Neural cell (in vitro differentiated cells): Measurements from ENCODE around the gene GNPTG. TPM values are rescaled to one million over a fixed set of nuclear protein-coding genes. Genes with fewer than 3 reads are reported as not detected.
A peak's percentile ranks its signal among the peaks of the same experiment; 100 is the strongest.

Experiments used
- H2AFZ ChIP-seq: fragments of 200-600, 300-800 bp; sonication (generic), shearing (Covaris generic); 2 replicates; pipeline ENCODE4 v1.6.0; 2014; ENCODE audit warnings: low read depth, mild to moderate bottlenecking, antibody characterized with exemption, low read length, moderate library complexity
- H3F3A ChIP-seq: fragments of 200-600 bp; shearing (Covaris generic); 2 replicates; pipeline ENCODE4 v1.6.1; 2016; ENCODE audit warnings: mild to moderate bottlenecking, moderate library complexity, mixed read lengths, antibody characterized with exemption, low read length; ENCODE audit not compliant: insufficient read depth, poor library complexity, severe bottlenecking
- H3K27ac ChIP-seq: fragments of 200-600, 300-800 bp; sonication (generic), shearing (Covaris generic); 2 replicates; pipeline ENCODE4 v1.5.1; 2014; ENCODE audit warnings: mild to moderate bottlenecking, low read length, moderate library complexity
- H3K27me3 ChIP-seq: fragments of 300-800, 200-600 bp; sonication (generic), shearing (Covaris generic); 2 replicates; pipeline ENCODE4 v1.6.0; 2014; ENCODE audit warnings: mild to moderate bottlenecking, low read depth, low read length, moderate library complexity; ENCODE audit not compliant: insufficient read depth
- H3K36me3 ChIP-seq: fragments of 300-800, 200-600 bp; sonication (generic), shearing (Covaris generic); 2 replicates; pipeline ENCODE4 v1.5.1; 2014; ENCODE audit warnings: mild to moderate bottlenecking, antibody characterized with exemption, low read length, moderate library complexity; ENCODE audit not compliant: insufficient read depth
- H3K4me2 ChIP-seq: fragments of 300-800, 200-600 bp; sonication (generic), shearing (Covaris generic); 2 replicates; pipeline ENCODE4 v1.6.0; 2014; ENCODE audit warnings: mild to moderate bottlenecking, low read length
- H3K4me3 ChIP-seq: fragments of 300-800, 200-600 bp; sonication (generic), shearing (Covaris generic); 2 replicates; pipeline ENCODE4 v1.5.1; 2014; ENCODE audit warnings: mild to moderate bottlenecking, low read length, moderate library complexity
- H3K79me2 ChIP-seq: fragments of 200-600 bp; shearing (Covaris generic); replicated peaks from 2 replicates; pipeline ENCODE4 v1.6.0; 2014; ENCODE audit warnings: mild to moderate bottlenecking, low read length, moderate library complexity; ENCODE audit not compliant: insufficient read depth
- H3K9ac ChIP-seq: fragments of 300-800, 200-600 bp; sonication (generic), shearing (Covaris generic); 2 replicates; pipeline ENCODE4 v1.6.1; 2016; ENCODE audit warnings: mild to moderate bottlenecking, low read length, mixed read lengths
- H3K9me2 ChIP-seq: fragments of 200-600 bp; shearing (Covaris generic); 2 replicates; pipeline ENCODE4 v1.6.1; 2016; ENCODE audit warnings: mild to moderate bottlenecking, low read length, mixed read lengths; ENCODE audit not compliant: insufficient read depth
- H3K9me3 ChIP-seq: fragments of 200-600, 300-800 bp; sonication (generic), shearing (Covaris generic); 2 replicates; pipeline ENCODE4 v1.6.1; 2016; ENCODE audit warnings: mild to moderate bottlenecking, mixed run types, low read length, moderate library complexity, mixed read lengths
- H4K20me1 ChIP-seq: fragments of 200-600 bp; shearing (Covaris generic); 2 replicates; pipeline ENCODE4 v1.6.1; 2016; ENCODE audit warnings: mild to moderate bottlenecking, mixed run types; ENCODE audit not compliant: insufficient read depth
- EP300 ChIP-seq: fragments of 450-650 bp; conservative IDR thresholded peaks from 2 replicates; pipeline ENCODE4 v1.6.1; 2014; ENCODE audit warnings: antibody characterized with exemption, mild to moderate bottlenecking, moderate library complexity; ENCODE audit not compliant: poor library complexity, severe bottlenecking
- EZH2 ChIP-seq: fragments of 200-600, 300-800 bp; shearing (Covaris generic), sonication (generic); IDR thresholded peaks from 2 replicates; pipeline ENCODE4 v1.6.1; 2014; ENCODE audit warnings: antibody characterized with exemption, low read length, borderline replicate concordance, mild to moderate bottlenecking; ENCODE audit not compliant: insufficient read depth, poor library complexity, severe bottlenecking
- MXI1 ChIP-seq: fragments of 450-650 bp; conservative IDR thresholded peaks from 2 replicates; pipeline ENCODE4 v1.6.1; 2014; ENCODE audit warnings: antibody characterized with exemption, mild to moderate bottlenecking; ENCODE audit not compliant: poor library complexity, severe bottlenecking
- POLR2AphosphoS5 ChIP-seq: IDR thresholded peaks from 2 replicates; pipeline ENCODE4 v1.6.1; 2012
- RAD21 ChIP-seq: fragments of 450-650 bp; conservative IDR thresholded peaks from 2 replicates; pipeline ENCODE4 v1.6.1; 2014; ENCODE audit warnings: antibody characterized with exemption, mild to moderate bottlenecking, moderate library complexity
- SMC3 ChIP-seq: fragments of 450-650 bp; conservative IDR thresholded peaks from 2 replicates; pipeline ENCODE4 v1.6.1; 2014; ENCODE audit warnings: antibody characterized with exemption, mild to moderate bottlenecking, moderate library complexity; ENCODE audit not compliant: poor library complexity
- TAF1 ChIP-seq: IDR thresholded peaks from 2 replicates; pipeline ENCODE4 v1.6.1; 2012; ENCODE audit warnings: low read depth
- polyA plus RNA-seq: library from polyadenylated mRNA; depleted of rRNA; stranded (reverse); fragments of >200 nt; gene quantifications from 2 replicates; pipeline ENCODE4 v1.2.3, GENCODE V29; 2014
- TF ChIP-seq, protein P1 (sequence below): IDR thresholded peaks from 2 replicates; pipeline ENCODE4 v1.6.1; 2012; ENCODE audit warnings: borderline replicate concordance
- TF ChIP-seq, protein P2 (sequence below): fragments of 450-650 bp; IDR thresholded peaks from 2 replicates; pipeline ENCODE4 v1.5.1; 2014; ENCODE audit warnings: antibody characterized with exemption, mild to moderate bottlenecking, moderate library complexity; ENCODE audit not compliant: poor library complexity, severe bottlenecking

GNPTG gene
- polyA plus RNA-seq, 1 donor from 2014 or later, result 90.5 TPM

DNA sequence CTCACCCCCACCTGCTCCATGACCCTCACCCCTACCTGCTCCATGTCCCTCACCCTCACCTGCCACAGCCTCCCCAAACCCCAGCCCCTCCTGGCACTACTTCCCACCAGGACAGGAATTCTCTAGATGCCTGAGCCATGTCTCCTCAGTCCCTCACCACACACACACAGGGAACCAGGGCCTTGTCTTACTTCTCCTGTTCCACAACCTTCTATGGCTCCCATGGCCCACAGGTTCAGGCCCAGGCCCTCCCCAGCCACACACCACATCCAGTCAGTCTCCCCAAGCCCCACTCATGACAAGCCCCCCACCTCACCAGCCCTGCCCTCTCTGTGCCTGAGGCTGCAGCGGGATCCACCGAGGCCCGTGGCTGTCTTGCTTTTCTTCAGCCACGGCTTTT is 45.4 kb upstream of the GNPTG start:
- H2AFZ ChIP-seq, result no peak overlapping the region
- TF ChIP-seq, protein P1, sequence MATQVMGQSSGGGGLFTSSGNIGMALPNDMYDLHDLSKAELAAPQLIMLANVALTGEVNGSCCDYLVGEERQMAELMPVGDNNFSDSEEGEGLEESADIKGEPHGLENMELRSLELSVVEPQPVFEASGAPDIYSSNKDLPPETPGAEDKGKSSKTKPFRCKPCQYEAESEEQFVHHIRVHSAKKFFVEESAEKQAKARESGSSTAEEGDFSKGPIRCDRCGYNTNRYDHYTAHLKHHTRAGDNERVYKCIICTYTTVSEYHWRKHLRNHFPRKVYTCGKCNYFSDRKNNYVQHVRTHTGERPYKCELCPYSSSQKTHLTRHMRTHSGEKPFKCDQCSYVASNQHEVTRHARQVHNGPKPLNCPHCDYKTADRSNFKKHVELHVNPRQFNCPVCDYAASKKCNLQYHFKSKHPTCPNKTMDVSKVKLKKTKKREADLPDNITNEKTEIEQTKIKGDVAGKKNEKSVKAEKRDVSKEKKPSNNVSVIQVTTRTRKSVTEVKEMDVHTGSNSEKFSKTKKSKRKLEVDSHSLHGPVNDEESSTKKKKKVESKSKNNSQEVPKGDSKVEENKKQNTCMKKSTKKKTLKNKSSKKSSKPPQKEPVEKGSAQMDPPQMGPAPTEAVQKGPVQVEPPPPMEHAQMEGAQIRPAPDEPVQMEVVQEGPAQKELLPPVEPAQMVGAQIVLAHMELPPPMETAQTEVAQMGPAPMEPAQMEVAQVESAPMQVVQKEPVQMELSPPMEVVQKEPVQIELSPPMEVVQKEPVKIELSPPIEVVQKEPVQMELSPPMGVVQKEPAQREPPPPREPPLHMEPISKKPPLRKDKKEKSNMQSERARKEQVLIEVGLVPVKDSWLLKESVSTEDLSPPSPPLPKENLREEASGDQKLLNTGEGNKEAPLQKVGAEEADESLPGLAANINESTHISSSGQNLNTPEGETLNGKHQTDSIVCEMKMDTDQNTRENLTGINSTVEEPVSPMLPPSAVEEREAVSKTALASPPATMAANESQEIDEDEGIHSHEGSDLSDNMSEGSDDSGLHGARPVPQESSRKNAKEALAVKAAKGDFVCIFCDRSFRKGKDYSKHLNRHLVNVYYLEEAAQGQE, result no peak
- TF ChIP-seq EZH2, result no peak
- no peak for TF ChIP-seq EP300
- TF ChIP-seq TAF1, result no peak
- no peak for TF ChIP-seq RAD21
- TF ChIP-seq SMC3, result no peak
- no peak for TF ChIP-seq POLR2AphosphoS5
- no peak for TF ChIP-seq MXI1
- TF ChIP-seq, protein P2, sequence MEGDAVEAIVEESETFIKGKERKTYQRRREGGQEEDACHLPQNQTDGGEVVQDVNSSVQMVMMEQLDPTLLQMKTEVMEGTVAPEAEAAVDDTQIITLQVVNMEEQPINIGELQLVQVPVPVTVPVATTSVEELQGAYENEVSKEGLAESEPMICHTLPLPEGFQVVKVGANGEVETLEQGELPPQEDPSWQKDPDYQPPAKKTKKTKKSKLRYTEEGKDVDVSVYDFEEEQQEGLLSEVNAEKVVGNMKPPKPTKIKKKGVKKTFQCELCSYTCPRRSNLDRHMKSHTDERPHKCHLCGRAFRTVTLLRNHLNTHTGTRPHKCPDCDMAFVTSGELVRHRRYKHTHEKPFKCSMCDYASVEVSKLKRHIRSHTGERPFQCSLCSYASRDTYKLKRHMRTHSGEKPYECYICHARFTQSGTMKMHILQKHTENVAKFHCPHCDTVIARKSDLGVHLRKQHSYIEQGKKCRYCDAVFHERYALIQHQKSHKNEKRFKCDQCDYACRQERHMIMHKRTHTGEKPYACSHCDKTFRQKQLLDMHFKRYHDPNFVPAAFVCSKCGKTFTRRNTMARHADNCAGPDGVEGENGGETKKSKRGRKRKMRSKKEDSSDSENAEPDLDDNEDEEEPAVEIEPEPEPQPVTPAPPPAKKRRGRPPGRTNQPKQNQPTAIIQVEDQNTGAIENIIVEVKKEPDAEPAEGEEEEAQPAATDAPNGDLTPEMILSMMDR, result no peak
- no peak overlapping the region for H3K27ac ChIP-seq
- peaks cover 15% of the 10 kb centered on the region for H3K79me2 ChIP-seq
- no peaks in the 10 kb centered on the region for H3K9me2 ChIP-seq
- H3K4me3 ChIP-seq, result no peak overlapping the region
- H3K36me3 ChIP-seq, result no peaks in the 10 kb centered on the region
- peaks cover 13% of the 10 kb centered on the region for H4K20me1 ChIP-seq
- no peaks in the 10 kb centered on the region for H3K9me3 ChIP-seq
- no peak overlapping the region for H3K9ac ChIP-seq
- no peaks in the 10 kb centered on the region for H3F3A ChIP-seq
- H3K27me3 ChIP-seq, result no peaks in the 10 kb centered on the region
- no peak overlapping the region for H3K4me2 ChIP-seq

DNA sequence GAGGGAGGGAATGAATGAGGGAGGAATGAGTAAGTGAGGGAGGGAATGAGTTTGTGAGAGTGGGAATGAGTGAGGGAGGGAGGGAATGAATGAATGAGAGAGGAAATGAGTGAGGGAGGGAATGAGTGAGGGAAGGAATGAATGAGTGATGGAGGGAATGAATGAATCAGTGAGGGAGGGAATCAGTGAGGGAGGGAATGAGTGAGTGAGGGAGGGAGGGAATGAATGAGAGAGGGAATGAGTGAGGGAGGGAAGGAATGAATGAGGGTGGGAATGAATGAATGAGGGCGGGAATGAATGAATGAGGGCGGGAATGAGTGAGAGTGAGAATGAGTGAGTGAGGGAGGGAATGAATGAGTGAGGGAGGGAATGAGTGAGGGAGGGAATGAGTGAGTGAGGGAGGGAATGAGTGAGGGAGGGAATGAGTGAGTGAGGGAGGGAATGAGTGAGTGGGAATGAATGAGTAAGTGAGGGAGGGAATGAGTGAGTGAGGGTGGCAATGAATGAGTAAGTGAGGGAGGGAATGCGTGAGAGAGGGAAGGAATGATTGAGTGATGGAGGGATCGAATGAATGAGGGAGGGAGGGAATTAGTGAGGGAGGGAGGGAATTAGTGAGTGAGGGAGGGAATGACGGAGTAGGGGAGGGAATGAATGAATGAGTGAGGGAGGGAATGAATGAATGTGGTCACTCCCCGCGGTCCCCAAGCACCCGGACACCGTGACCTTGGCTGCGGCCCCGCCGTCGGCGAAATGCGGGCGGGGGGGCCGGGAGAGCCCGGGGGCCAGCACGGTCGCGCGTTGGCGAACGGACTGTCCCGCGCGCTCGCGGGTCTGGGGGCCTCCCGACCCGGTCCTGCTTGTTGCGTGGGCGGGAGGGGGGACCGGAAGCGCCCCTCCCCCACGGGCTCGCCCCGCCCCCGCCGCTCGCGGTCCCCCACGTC is 43.4 kb upstream of the GNPTG start:
- H3F3A ChIP-seq, result no peaks in the 10 kb centered on the region
- H3K27me3 ChIP-seq, result no peaks in the 10 kb centered on the region
- no peaks in the 10 kb centered on the region for H3K9me2 ChIP-seq
- H3K4me2 ChIP-seq, result peak overlapping the region; percentile 48
- peak overlapping the region; percentile 33 for H2AFZ ChIP-seq
- peaks cover 34% of the 10 kb centered on the region for H3K79me2 ChIP-seq
- H3K36me3 ChIP-seq, result no peaks in the 10 kb centered on the region
- peak overlapping the region; percentile 57 for H3K27ac ChIP-seq
- TF ChIP-seq POLR2AphosphoS5 (peak; percentile 52), RAD21 (no peak), TAF1 (peak; percentile 26)
- TF ChIP-seq, protein P1, result peak; percentile 18
- peak overlapping the region; percentile 94 for H3K9ac ChIP-seq
- H4K20me1 ChIP-seq, result peaks cover 33% of the 10 kb centered on the region
- peak overlapping the region; percentile 76 for H3K4me3 ChIP-seq
- H3K9me3 ChIP-seq, result no peaks in the 10 kb centered on the region
